SJSA1 (cell line): Measurements from ENCODE around the gene GDF11. TPM values are rescaled to one million over a fixed set of nuclear protein-coding genes. Genes with fewer than 3 reads are reported as not detected.

Source experiments
- DNase-seq, 2 experiments: peaks; one replicate each; pipeline ENCODE4 v3.0.0-alpha.2; 2015 to 2020; ENCODE audit warnings: low spot score in 2 of 2, low read depth in 1 of 2
- H3K27ac ChIP-seq: fragments of 250-450 bp; sonication (Bioruptor Pico); 2 replicates; pipeline ENCODE4 v1.5.1; 2020; ENCODE audit warnings: mild to moderate bottlenecking, moderate library complexity
- H3K27me3 ChIP-seq: fragments of 250-450 bp; sonication (Bioruptor Pico); replicated peaks from 2 replicates; pipeline ENCODE4 v1.5.1; 2020; ENCODE audit warnings: mild to moderate bottlenecking, moderate library complexity
- H3K36me3 ChIP-seq: fragments of 250-450 bp; sonication (Bioruptor Pico); 2 replicates; pipeline ENCODE4 v1.5.1; 2020; ENCODE audit warnings: mild to moderate bottlenecking
- H3K4me1 ChIP-seq: fragments of 250-450 bp; sonication (Bioruptor Pico); replicated peaks from 2 replicates; pipeline ENCODE4 v1.6.1; 2021; ENCODE audit warnings: mild to moderate bottlenecking
- H3K4me3 ChIP-seq: fragments of 250-450 bp; sonication (Bioruptor Pico); 2 replicates; pipeline ENCODE4 v1.5.1; 2020; ENCODE audit warnings: mild to moderate bottlenecking
- H3K9me3 ChIP-seq: fragments of 250-450 bp; sonication (Bioruptor Pico); replicated peaks from 2 replicates; pipeline ENCODE4 v1.5.1; 2020; ENCODE audit warnings: mild to moderate bottlenecking
- total RNA-seq: library from RNA; depleted of rRNA; stranded (reverse); fragments of >200 nt; shearing (Covaris generic); gene quantifications from 2 replicates; pipeline ENCODE4 v1.2.3, GENCODE V29; 2014; rRNA removed

GDF11 gene
- 1.7 and 2.7 TPM in 2 replicates for total RNA-seq

- no peaks in the 10 kb centered on the region for H3K9me3 ChIP-seq
- H3K4me3 ChIP-seq: peak within 1 kb of the TSS; percentile 54
- DNase-seq: peak; percentile 46 to 81
- H3K27me3 ChIP-seq: no peaks in the 10 kb centered on the region
- no peak within 1 kb of the TSS for H3K27ac ChIP-seq
- peaks cover 19% of the 10 kb centered on the region for H3K4me1 ChIP-seq
- H3K36me3 ChIP-seq: no peaks in the 10 kb centered on the region; the same call in 1 of the 2 replicates
Observed at GRCh38 chr12:55742719-55743405, at the start of gene GDF11. Gene GDF11 (plus strand): TSS chr12:55743122. CDS start chr12:55743317, 195 bp downstream.

GRCh38 chr12:55693323-55694187 is 49.4 kb upstream of the GDF11 start:
- no peaks in the 10 kb centered on the region for H3K36me3 ChIP-seq
- peaks cover 8% of the 10 kb centered on the region; the same call in 1 of the 2 replicates for H3K27me3 ChIP-seq
- H3K4me3 ChIP-seq: no peak overlapping the region
- no peak overlapping the region for H3K27ac ChIP-seq
- DNase-seq: no peak
- no peaks in the 10 kb centered on the region for H3K9me3 ChIP-seq
- H3K4me1 ChIP-seq: no peaks in the 10 kb centered on the region

- Histone ChIP-seq H3K4me1 (no peaks in the 10 kb centered on the region), H3K36me3 (no peaks in the 10 kb centered on the region), H3K9me3 (no peaks in the 10 kb centered on the region), H3K4me3 (no peak overlapping the region), H3K27ac (no peak overlapping the region), H3K27me3 (peaks cover 8% of the 10 kb centered on the region; the same call in 1 of the 2 replicates)
- DNase-seq: no peak
Observed at GRCh38 chr12:55694188-55694515, 48.8 kb upstream of the GDF11 start.

GRCh38 chr12:55694651-55695050 is 48.3 kb upstream of the GDF11 start:
- no peak for DNase-seq
- no peaks in the 10 kb centered on the region for H3K4me1 ChIP-seq
- H3K27me3 ChIP-seq: peaks cover 8% of the 10 kb centered on the region; the same call in 1 of the 2 replicates
- H3K4me3 ChIP-seq: no peak overlapping the region
- no peaks in the 10 kb centered on the region for H3K36me3 ChIP-seq
- no peaks in the 10 kb centered on the region for H3K9me3 ChIP-seq
- H3K27ac ChIP-seq: no peak overlapping the region

GRCh38 chr12:55695349-55695748 is 47.6 kb upstream of the GDF11 start:
- H3K36me3 ChIP-seq: no peaks in the 10 kb centered on the region
- DNase-seq: no peak
- peaks cover 8% of the 10 kb centered on the region; the same call in 1 of the 2 replicates for H3K27me3 ChIP-seq

GRCh38 chr12:55696141-55696540 is 46.8 kb upstream of the GDF11 start:
- Histone ChIP-seq H3K27ac (no peak overlapping the region), H3K36me3 (no peaks in the 10 kb centered on the region), H3K9me3 (no peaks in the 10 kb centered on the region), H3K27me3 (peaks cover 8% of the 10 kb centered on the region; the same call in 1 of the 2 replicates), H3K4me1 (no peaks in the 10 kb centered on the region), H3K4me3 (no peak overlapping the region)
- no peak for DNase-seq

More at GRCh38 chr12:55695349-55695748, 47.6 kb upstream of the GDF11 start:
- Histone ChIP-seq H3K4me3 (no peak overlapping the region), H3K27ac (no peak overlapping the region), H3K4me1 (no peaks in the 10 kb centered on the region), H3K9me3 (no peaks in the 10 kb centered on the region)

- no peak for DNase-seq
- no peaks in the 10 kb centered on the region for H3K9me3 ChIP-seq
- H3K27ac ChIP-seq: no peak overlapping the region
- no peak overlapping the region for H3K4me3 ChIP-seq
- H3K27me3 ChIP-seq: peaks cover 8% of the 10 kb centered on the region; the same call in 1 of the 2 replicates
- H3K4me1 ChIP-seq: no peaks in the 10 kb centered on the region
- no peaks in the 10 kb centered on the region for H3K36me3 ChIP-seq
Observed at GRCh38 chr12:55696796-55697462, 46.0 kb upstream of the GDF11 start.

GRCh38 chr12:55697686-55698085 is 45.2 kb upstream of the GDF11 start:
- Histone ChIP-seq H3K27ac (no peak overlapping the region), H3K27me3 (peaks cover 8% of the 10 kb centered on the region; the same call in 1 of the 2 replicates), H3K9me3 (no peaks in the 10 kb centered on the region), H3K4me3 (no peak overlapping the region), H3K36me3 (no peaks in the 10 kb centered on the region), H3K4me1 (no peaks in the 10 kb centered on the region)
- no peak for DNase-seq

- H3K4me1 ChIP-seq: no peaks in the 10 kb centered on the region
- no peak overlapping the region for H3K27ac ChIP-seq
- no peak overlapping the region for H3K4me3 ChIP-seq
- H3K36me3 ChIP-seq: no peaks in the 10 kb centered on the region
- peaks cover 8% of the 10 kb centered on the region; the same call in 1 of the 2 replicates for H3K27me3 ChIP-seq
- no peak for DNase-seq
- no peaks in the 10 kb centered on the region for H3K9me3 ChIP-seq
Observed at GRCh38 chr12:55698241-55698955, 44.5 kb upstream of the GDF11 start.

- no peak for DNase-seq
- no peaks in the 10 kb centered on the region for H3K36me3 ChIP-seq
- H3K27me3 ChIP-seq: peaks cover 8% of the 10 kb centered on the region; the same call in 1 of the 2 replicates
- no peak overlapping the region for H3K27ac ChIP-seq
- H3K9me3 ChIP-seq: no peaks in the 10 kb centered on the region
- H3K4me3 ChIP-seq: no peak overlapping the region
- no peaks in the 10 kb centered on the region for H3K4me1 ChIP-seq
Observed at GRCh38 chr12:55698965-55699364, 44.0 kb upstream of the GDF11 start.

GRCh38 chr12:55699471-55700055 is 43.4 kb upstream of the GDF11 start:
- DNase-seq: no peak
- H3K27me3 ChIP-seq: peaks cover 8% of the 10 kb centered on the region; the same call in 1 of the 2 replicates
- H3K9me3 ChIP-seq: no peaks in the 10 kb centered on the region
- no peaks in the 10 kb centered on the region for H3K4me1 ChIP-seq
- H3K27ac ChIP-seq: no peak overlapping the region
- no peak overlapping the region for H3K4me3 ChIP-seq
- no peaks in the 10 kb centered on the region for H3K36me3 ChIP-seq

GRCh38 chr12:55700255-55701018 is 42.5 kb upstream of the GDF11 start:
- H3K36me3 ChIP-seq: no peaks in the 10 kb centered on the region
- no peak overlapping the region for H3K4me3 ChIP-seq
- DNase-seq: no peak
- H3K9me3 ChIP-seq: no peaks in the 10 kb centered on the region
- no peaks in the 10 kb centered on the region for H3K4me1 ChIP-seq
- peaks cover 11% of the 10 kb centered on the region; the same call in 1 of the 2 replicates for H3K27me3 ChIP-seq
- no peak overlapping the region for H3K27ac ChIP-seq
